ENCODE data around the gene MYOM1.
A peak's percentile ranks its signal among the peaks of the same experiment; 100 is the strongest.

MYOM1 gene

GRCh38 chr18:3139406-3139805 lies 80.4 kb downstream of the MYOM1 start:
- CTCF ChIA-PET: interaction anchor here (0.6 to 1.6 kb wide), 3 partner anchors 12 to 513 kb away, joined by 3 to 7 read pairs (median 6); no protein-coding TSS in a partner anchor
- TF ChIP-seq CTCF (conservative IDR thresholded peaks at IDR 0.05; ENCODE audit: low read depth): no peak
- POLR2A ChIA-PET (ENCODE audit: low non-redundant PET): no interaction called here
- no peak for DNase-seq (ENCODE audit: low spot score)
- no peak overlapping the region for H3K27ac ChIP-seq

- ChIA-PET CTCF (interaction anchor here (1.6 kb wide), 1 partner anchor 13 kb away, joined by 7 read pairs; no protein-coding TSS in a partner anchor), POLR2A (ENCODE audit: low non-redundant PET) (no interaction called here)
- TF ChIP-seq CTCF (conservative IDR thresholded peaks at IDR 0.05; ENCODE audit: low read depth): no peak
- no peak overlapping the region for H3K27ac ChIP-seq
- DNase-seq (ENCODE audit: low spot score): no peak
These were observed 81.3 kb downstream of the MYOM1 start for GRCh38 chr18:3138274-3138975.

DNA sequence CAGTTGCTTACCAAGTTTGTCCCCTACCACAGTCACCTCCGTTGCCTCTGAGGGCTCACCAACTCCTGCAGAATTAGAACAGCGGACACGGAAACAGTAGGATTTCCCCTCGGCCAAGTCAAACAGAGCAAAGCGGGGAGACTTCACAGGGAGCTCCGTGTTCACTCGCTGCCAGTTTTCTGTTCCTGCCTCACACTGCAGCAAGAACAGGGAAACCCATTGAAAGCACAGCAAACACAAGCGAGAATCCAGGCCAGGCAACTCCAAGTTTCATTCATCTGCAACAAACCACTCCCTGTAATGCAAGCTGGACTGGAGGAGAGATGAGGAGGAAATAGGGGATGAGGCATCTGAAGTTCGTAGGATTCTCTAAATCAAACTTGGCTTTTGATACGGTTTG lies 84.2 kb downstream of the MYOM1 start:
- H3K27ac ChIP-seq: no peak overlapping the region
- no peak for TF ChIP-seq CTCF (conservative IDR thresholded peaks at IDR 0.05; ENCODE audit: low read depth)
- CTCF ChIA-PET: interaction anchor here (0.6 kb wide), 1 partner anchor 96 kb away, joined by 3 read pairs; no protein-coding TSS in a partner anchor

GRCh38 chr18:3132700-3133099 lies 87.1 kb downstream of the MYOM1 start:
- ChIA-PET CTCF (interaction anchor here (0.7 kb wide), 1 partner anchor 200 kb away, joined by 3 read pairs; no protein-coding TSS in a partner anchor), POLR2A (ENCODE audit: low non-redundant PET) (no interaction called here)
- DNase-seq (ENCODE audit: low spot score): no peak
- no peak overlapping the region for H3K27ac ChIP-seq
- TF ChIP-seq CTCF (conservative IDR thresholded peaks at IDR 0.05; ENCODE audit: low read depth): no peak

More for the DNA sequence above, 84.2 kb downstream of the MYOM1 start:
- POLR2A ChIA-PET (ENCODE audit: low non-redundant PET): no interaction called here
- DNase-seq (ENCODE audit: low spot score): no peak

DNA sequence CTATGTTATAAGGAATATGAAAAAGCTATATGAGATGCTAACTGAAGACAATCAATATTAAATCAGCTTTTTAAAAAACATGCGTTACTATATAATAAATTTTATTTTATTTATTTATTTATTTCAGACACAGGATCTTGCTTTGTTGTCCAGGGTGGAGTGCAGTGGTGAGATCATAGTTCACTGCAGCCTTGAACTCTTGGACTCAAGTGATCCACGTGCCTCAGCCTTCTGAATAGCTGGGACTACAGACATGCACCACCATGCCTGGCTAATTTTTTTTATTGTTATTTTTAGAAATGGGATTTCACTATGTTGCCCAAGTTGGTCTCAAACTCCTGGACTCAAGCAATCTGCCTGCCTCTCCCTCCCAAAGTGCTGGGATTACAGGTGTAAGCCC lies 89.4 kb downstream of the MYOM1 start:
- DNase-seq (ENCODE audit: low spot score): no peak
- ChIA-PET CTCF (interaction anchor here (1.0 to 1.1 kb wide), 2 partner anchors 25 to 136 kb away, joined by 3 to 6 read pairs; no protein-coding TSS in a partner anchor), POLR2A (ENCODE audit: low non-redundant PET) (no interaction called here)
- no peak for TF ChIP-seq CTCF (conservative IDR thresholded peaks at IDR 0.05; ENCODE audit: low read depth)
- no peak overlapping the region for H3K27ac ChIP-seq

GRCh38 chr18:3129053-3129864 lies 90.5 kb downstream of the MYOM1 start:
- TF ChIP-seq CTCF (conservative IDR thresholded peaks at IDR 0.05; ENCODE audit: low read depth): peak; percentile 83
- peak; percentile 78 for DNase-seq (ENCODE audit: low spot score)
- no peak overlapping the region for H3K27ac ChIP-seq
- ChIA-PET POLR2A (ENCODE audit: low non-redundant PET) (no interaction called here), CTCF (interaction anchor here (0.6 to 1.3 kb wide), 19 partner anchors 9 to 588 kb away, joined by 3 to 6 read pairs (median 3); no protein-coding TSS in a partner anchor)

All from RWPE1 (cell line).